Ovary (tissue), 3 donors: ENCODE results near the gene ING4.

Experiments used
- EP300 ChIP-seq: sonication (generic); formaldehyde crosslinking; IDR thresholded peaks from one replicate; pipeline ENCODE4 v1.6.1; 2017; ENCODE audit warnings: antibody characterized with exemption
- POLR2A ChIP-seq: fragments of 450-650 bp; IDR thresholded peaks from one replicate; pipeline ENCODE4 v1.6.1; 2017; ENCODE audit warnings: antibody characterized with exemption, mild to moderate bottlenecking, moderate library complexity
- TF ChIP-seq, protein P1 (sequence below), 3 donors: fragments of 450-650 bp in 2 of 3; fragments of 200-600 bp in 1 of 3; IDR thresholded peaks; one replicate each; pipeline versions ENCODE4 v1.5.1 to v1.8.0; 2016 to 2022; ENCODE audit warnings: antibody characterized with exemption in 3 of 3, mild to moderate bottlenecking in 1 of 3
- donor health status: DM: no; HTN: no; CAD: no.

GRCh38 chr12:6612247-6612646 is 50.7 kb downstream of the ING4 start:
- TF ChIP-seq, protein P1, sequence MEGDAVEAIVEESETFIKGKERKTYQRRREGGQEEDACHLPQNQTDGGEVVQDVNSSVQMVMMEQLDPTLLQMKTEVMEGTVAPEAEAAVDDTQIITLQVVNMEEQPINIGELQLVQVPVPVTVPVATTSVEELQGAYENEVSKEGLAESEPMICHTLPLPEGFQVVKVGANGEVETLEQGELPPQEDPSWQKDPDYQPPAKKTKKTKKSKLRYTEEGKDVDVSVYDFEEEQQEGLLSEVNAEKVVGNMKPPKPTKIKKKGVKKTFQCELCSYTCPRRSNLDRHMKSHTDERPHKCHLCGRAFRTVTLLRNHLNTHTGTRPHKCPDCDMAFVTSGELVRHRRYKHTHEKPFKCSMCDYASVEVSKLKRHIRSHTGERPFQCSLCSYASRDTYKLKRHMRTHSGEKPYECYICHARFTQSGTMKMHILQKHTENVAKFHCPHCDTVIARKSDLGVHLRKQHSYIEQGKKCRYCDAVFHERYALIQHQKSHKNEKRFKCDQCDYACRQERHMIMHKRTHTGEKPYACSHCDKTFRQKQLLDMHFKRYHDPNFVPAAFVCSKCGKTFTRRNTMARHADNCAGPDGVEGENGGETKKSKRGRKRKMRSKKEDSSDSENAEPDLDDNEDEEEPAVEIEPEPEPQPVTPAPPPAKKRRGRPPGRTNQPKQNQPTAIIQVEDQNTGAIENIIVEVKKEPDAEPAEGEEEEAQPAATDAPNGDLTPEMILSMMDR (IDR thresholded peaks at IDR 0.05): no peak
- TF ChIP-seq EP300 (no peak), POLR2A (no peak)
